HG03442 (cell line): Measurements from ENCODE around the gene LSS.
"Not testable (repeated sequence)": the region's sequence is repeated elsewhere in the genome, so short reads cannot be mapped to it uniquely, and the experiment has no call there.

ENCODE experiments used
- ATAC-seq: cut with Tn5 transposase; IDR thresholded peaks from one replicate; pipeline ENCODE4 v1.9.1; 2021; ENCODE audit warnings: mild to moderate bottlenecking, moderate library complexity; ENCODE audit not compliant: unreplicated experiment

LSS gene

GRCh38 chr21:46171996-46172862 lies 56.3 kb downstream of the LSS start:
- no peak for ATAC-seq

DNA sequence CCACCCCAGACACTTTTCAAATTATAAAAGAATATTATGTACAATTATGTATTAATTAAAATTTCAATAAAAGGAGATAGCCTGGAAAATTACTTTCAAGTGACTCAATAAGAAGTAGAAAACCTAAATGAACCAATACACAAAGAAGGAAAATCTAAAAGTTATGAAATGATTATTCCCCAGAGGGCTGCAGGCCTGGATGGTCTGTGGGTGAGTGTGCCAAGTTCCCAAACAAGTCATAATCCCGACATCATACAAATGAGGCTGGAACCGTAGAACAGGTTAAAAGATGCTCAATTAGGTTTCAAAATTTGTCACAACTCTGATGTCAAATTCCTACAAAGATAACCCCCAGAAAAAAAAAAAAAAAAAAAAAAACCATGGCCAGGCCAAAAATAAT lies 57.0 kb downstream of the LSS start:
- no peak for ATAC-seq

- not testable (repeated sequence) for ATAC-seq
These were observed 58.0 kb downstream of the LSS start for GRCh38 chr21:46170436-46171193.

- no peak for ATAC-seq
These were observed 59.8 kb downstream of the LSS start for GRCh38 chr21:46168659-46169386.

DNA sequence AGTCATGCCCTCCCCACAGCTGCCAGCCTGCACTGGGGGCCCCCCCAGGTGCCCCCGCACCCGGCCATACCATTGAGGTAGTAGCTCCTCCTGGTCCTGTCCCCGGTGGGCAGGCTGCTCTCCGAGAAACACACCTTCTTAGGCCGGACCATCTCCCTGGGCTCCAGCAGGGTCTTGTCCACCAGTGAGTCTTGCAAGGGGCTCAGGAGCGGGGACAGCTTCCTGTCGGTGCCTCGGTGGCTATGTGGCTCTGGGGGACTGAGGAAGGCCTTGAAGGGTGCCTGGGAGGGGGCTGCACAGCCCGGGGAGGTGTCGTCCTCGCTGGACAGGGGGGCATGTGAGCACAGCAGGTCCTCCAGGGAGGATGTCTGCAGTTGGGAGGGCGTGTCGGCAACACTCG lies 60.3 kb downstream of the LSS start:
- no peak for ATAC-seq

- no peak for ATAC-seq
These were observed 63.5 kb downstream of the LSS start for GRCh38 chr21:46165098-46165497.

GRCh38 chr21:46163380-46163779 lies 65.2 kb downstream of the LSS start:
- ATAC-seq = no peak

- ATAC-seq = no peak
These were observed 66.7 kb downstream of the LSS start for GRCh38 chr21:46161633-46162592.

GRCh38 chr21:46160907-46161632 lies 67.5 kb downstream of the LSS start:
- no peak for ATAC-seq

- no peak for ATAC-seq
These were observed 68.0 kb downstream of the LSS start for GRCh38 chr21:46160657-46160906.

- no peak for ATAC-seq
These were observed 68.5 kb downstream of the LSS start for GRCh38 chr21:46159841-46160656.

DNA sequence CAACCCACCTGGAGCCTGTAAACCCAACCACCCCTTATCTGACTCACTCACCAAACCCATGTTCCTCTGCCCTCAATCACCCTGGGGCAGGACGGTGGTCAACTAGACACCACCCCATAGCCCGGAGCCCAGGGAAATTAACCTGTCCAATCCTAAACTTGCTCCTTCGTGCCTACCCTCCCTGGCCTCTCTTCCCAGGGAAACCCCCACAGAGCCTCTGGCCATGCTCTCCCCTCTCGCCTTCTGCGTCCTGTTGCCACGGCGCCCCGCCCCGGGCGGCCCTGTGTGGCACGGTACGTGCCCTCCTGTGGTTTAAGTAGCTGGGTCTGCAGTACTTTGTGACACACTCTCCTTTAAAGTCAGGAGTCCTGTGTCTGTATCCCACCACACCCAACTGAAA lies 69.2 kb downstream of the LSS start:
- ATAC-seq = no peak

GRCh38 chr21:46158666-46159300 lies 69.8 kb downstream of the LSS start:
- no peak for ATAC-seq

- no peak for ATAC-seq
These were observed 70.6 kb downstream of the LSS start for GRCh38 chr21:46157987-46158451.

DNA sequence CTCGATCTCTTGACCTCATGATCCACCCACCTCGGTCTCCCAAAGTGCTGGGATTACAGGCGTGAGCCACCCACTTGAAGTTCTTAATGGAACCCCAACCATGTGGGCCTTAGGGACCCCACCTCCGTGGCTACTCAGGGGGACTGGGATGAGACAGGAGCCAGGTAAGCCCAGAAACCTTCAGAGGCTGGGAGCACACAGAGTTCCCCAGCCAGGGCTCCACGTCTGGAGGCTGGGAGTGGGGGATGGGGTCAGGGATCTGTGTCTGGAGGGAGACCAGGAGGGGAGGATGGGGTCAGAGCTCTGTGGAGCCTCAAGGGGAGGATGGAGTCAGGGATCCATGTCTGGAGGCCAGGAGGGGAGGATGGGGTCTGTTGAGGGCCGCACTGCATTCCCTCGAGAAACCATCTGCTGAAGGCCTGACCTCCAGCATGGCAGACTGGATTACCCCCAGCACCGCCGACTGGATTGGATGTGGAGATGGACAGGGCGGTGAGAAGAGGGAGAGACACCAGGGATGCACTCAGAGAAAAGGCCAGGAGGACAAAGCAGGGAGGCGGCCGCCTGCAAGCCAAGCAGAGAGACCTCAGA lies 71.1 kb downstream of the LSS start:
- ATAC-seq = no peak

DNA sequence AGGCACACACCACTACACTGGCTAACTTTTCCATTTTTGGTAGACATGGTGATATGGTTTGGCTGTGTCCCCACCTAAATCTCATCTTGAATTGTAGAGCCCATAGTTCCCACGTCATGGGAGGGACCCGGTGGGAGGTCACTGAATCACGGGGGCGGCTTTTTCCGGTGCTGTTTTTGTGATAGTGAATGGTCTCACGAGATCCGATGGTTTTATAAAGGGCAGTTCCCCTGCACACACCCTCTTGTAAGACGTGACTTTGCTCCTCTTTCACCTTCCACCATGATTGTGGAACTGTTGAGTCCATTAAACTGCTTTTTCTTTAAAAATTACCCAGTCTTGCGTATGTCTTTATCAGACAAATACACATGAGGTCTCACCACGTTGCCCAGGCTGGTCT lies 71.9 kb downstream of the LSS start:
- ATAC-seq = no peak

DNA sequence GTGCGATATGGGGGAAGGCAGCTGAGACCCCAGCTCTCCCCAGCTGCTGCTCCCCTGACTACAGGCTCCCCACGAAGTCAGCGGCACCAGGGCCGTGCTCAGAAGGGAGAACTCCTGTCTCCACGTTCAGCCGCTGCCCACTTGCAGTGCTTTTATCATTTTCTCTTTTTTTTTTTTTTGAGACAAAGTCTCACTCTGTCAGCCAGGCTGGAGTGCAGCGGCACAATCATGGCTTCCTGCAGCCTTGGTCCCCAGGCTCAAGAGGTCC lies 72.3 kb downstream of the LSS start:
- ATAC-seq = no peak
